WERI-Rb-1 (cell line): ENCODE data around the gene ACTL6B.
A peak's percentile ranks its signal among the peaks of the same experiment; 100 is the strongest.

ENCODE experiments used
- DNase-seq: peaks from one replicate; pipeline ENCODE4 v3.0.0-alpha.2; 2020
- H3K27ac ChIP-seq: fragments of 250-450 bp; sonication (Bioruptor Pico); 2 replicates; pipeline ENCODE4 v1.5.1; 2020; ENCODE audit warnings: mild to moderate bottlenecking, moderate library complexity
- H3K27me3 ChIP-seq: fragments of 250-450 bp; sonication (Bioruptor Pico); 2 replicates; pipeline ENCODE4 v1.5.1; 2021; ENCODE audit warnings: mild to moderate bottlenecking, low read depth, moderate library complexity; ENCODE audit not compliant: insufficient read depth, severe bottlenecking
- H3K36me3 ChIP-seq: fragments of 250-450 bp; sonication (Bioruptor Pico); 2 replicates; pipeline ENCODE4 v1.5.1; 2020; ENCODE audit warnings: mild to moderate bottlenecking, moderate library complexity
- H3K4me3 ChIP-seq: 2 replicates; pipeline ENCODE4 v1.5.1; 2011; ENCODE audit warnings: low read depth, mild to moderate bottlenecking, control low read depth, low read length
- H3K9me3 ChIP-seq: fragments of 250-450 bp; sonication (Bioruptor Pico); 2 replicates; pipeline ENCODE4 v1.5.1; 2021; ENCODE audit warnings: mild to moderate bottlenecking, moderate library complexity; ENCODE audit not compliant: severe bottlenecking
- TF ChIP-seq, protein P1 (sequence below): IDR thresholded peaks from 2 replicates; pipeline ENCODE4 v1.5.1; 2011; ENCODE audit warnings: low read depth, mild to moderate bottlenecking, control low read depth, inconsistent platforms, low read length

The ACTL6B gene

DNA sequence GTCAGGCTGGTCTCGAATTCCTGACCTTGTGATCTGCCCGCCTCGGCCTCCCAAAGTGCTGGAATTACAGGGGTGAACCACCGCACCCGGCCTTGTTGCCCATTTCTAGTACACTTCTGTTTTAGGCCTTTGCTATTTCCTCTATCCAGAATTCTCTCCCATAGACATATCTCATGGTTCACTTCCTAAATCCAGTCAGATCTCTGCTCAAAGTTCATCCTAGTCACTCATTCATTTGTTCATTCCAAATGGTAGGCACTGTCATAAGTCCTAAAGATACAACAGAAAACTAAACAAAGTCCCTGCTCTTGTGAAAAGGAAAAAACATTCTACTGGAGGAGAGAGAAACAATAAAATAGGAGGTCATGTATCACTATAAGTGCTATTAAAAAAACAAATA lies 46.3 kb downstream of the ACTL6B start:
- Histone ChIP-seq H3K27me3 (peaks cover 8% of the 10 kb centered on the region), H3K27ac (no peak overlapping the region), H3K36me3 (no peaks in the 10 kb centered on the region), H3K9me3 (no peaks in the 10 kb centered on the region), H3K4me3 (no peak overlapping the region)
- no peak for DNase-seq
- TF ChIP-seq, protein P1, sequence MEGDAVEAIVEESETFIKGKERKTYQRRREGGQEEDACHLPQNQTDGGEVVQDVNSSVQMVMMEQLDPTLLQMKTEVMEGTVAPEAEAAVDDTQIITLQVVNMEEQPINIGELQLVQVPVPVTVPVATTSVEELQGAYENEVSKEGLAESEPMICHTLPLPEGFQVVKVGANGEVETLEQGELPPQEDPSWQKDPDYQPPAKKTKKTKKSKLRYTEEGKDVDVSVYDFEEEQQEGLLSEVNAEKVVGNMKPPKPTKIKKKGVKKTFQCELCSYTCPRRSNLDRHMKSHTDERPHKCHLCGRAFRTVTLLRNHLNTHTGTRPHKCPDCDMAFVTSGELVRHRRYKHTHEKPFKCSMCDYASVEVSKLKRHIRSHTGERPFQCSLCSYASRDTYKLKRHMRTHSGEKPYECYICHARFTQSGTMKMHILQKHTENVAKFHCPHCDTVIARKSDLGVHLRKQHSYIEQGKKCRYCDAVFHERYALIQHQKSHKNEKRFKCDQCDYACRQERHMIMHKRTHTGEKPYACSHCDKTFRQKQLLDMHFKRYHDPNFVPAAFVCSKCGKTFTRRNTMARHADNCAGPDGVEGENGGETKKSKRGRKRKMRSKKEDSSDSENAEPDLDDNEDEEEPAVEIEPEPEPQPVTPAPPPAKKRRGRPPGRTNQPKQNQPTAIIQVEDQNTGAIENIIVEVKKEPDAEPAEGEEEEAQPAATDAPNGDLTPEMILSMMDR, result no peak

DNA sequence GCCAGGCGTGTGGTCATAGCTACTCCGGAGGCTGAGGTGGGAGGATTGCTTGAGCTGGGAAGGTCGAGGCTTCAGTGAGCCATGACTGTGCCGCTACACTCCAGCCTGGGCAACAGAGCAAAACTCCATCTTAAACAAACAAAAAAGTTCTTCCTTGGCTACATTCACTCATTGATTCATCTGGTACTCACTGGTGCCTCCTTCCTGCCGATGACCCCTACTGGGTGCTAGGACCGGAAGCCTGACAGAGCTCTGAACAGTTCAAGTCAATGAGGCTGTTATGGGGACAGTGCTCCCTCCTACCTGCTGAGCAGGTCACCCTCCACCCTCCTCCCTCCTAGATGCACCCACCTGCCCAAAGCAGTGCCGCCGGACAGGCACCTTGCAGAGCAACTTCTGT lies 49.1 kb downstream of the ACTL6B start:
- TF ChIP-seq, protein P1, result no peak
- Histone ChIP-seq H3K27me3 (peaks cover 8% of the 10 kb centered on the region), H3K4me3 (no peak overlapping the region), H3K36me3 (no peaks in the 10 kb centered on the region), H3K9me3 (no peaks in the 10 kb centered on the region), H3K27ac (no peak overlapping the region)
- no peak for DNase-seq

DNA sequence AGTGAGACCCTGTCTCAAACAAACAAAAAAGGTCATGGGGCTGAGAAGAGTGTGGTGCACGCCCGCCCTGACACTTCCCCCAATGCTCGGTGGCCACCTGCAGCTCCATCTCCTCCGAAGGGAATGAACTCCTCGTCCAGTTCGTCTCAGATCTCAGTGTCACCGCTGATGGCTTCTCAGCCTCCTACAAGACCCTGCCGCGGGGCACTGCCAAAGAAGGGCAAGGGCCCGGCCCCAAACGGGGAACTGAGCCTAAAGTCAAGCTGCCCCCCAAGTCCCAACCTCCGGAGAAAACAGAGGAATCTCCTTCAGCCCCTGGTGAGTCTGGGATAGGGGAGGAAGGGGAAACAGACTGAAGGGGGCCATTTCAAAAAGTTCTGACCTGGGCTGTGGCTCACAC lies 49.9 kb downstream of the ACTL6B start:
- TF ChIP-seq, protein P1, result no peak
- H3K4me3 ChIP-seq, result no peak overlapping the region

DNA sequence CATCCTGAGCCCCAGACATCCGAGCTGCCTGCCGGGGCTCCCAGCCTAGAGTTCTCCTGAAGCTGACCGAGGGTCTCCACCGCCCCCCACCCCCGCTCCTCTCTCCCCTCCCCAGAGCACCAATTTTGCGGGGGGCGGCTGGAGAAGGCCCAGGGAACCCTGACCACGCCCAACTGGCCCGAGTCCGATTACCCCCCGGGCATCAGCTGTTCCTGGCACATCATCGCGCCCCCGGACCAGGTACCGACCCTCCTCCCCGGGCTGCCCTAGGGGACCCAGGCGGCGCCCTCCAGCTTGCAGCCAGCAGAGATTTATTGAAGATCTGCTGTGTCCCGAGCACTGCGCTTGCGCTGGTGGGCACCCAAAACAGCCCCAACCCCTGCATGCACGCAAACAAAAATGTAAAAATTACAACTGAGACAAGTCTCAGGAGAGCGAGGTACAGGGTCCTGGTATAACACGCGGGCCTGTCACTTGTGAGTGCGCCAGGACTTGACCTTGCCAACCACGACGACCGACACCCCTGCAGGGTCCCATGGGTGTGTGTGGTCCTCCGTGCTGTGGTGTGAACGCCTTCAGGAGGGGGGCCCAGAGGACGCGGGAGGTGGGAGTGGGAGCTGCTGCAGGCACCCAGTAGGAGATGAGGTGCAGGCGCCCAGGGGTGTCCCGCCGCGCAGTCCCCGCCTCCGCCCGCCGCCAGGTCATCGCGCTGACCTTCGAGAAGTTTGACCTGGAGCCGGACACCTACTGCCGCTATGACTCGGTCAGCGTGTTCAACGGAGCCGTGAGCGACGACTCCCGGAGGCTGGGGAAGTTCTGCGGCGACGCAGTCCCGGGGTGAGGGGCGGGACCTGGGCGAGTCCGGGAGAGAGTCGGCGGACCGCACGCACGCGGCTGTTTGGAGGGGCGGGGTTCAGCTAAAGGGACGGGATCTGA lies 51.0 kb downstream of the ACTL6B start:
- H3K27ac ChIP-seq, result no peak overlapping the region
- no peak for DNase-seq
- TF ChIP-seq, protein P1, result no peak
- no peaks in the 10 kb centered on the region for H3K36me3 ChIP-seq
- H3K4me3 ChIP-seq, result peak overlapping the region; percentile 83
- no peaks in the 10 kb centered on the region for H3K9me3 ChIP-seq
- H3K27me3 ChIP-seq, result peaks cover 8% of the 10 kb centered on the region

More for the DNA sequence above, 49.9 kb downstream of the ACTL6B start:
- H3K27me3 ChIP-seq, result peaks cover 8% of the 10 kb centered on the region
- no peak for DNase-seq
- H3K9me3 ChIP-seq, result no peaks in the 10 kb centered on the region
- H3K36me3 ChIP-seq, result no peaks in the 10 kb centered on the region
- H3K27ac ChIP-seq, result no peak overlapping the region

DNA sequence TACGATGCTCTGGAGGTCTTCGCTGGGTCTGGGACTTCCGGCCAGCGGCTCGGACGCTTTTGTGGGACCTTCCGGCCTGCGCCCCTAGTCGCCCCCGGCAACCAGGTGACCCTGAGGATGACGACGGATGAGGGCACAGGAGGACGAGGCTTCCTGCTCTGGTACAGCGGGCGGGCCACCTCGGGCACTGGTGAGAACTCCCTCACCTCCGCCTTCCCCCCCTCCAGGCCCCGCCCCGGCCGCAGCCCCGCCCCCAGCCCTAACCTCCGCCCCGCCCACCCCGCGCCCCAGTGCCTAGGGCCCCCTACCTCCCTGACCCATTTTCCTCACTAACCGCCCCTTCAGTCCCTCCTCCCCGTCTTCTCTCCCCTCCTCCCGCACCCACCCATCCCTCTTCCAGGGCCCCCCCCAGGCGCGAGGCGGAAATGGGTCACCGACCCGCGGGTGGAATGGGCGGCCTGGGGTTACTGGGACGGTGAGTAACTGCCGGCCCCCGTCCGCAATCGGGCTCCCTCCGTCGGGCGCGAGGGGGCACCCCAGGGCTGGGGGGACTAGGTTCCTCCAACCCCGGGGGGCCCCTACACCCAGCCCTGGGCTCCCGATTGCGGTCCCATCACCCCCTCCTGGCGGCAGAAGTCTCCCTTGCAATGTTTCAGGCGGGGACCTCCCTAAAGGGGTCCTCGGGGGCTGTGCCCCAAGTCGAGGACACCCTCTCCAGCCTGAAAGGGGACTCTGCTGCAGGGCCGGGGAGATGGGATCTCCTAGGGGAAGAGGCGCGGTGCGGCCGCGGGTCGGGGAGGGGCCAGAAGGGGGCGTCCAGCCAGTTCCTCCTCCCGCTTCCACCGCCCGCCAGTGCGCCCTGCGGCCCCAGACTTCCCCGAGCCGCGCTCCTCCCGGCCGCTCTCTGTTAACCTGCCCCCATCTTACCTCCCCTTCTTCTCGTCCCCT lies 51.9 kb downstream of the ACTL6B start:
- DNase-seq, result peak; percentile 82
- TF ChIP-seq, protein P1, result peak; percentile 54; the same call in 1 of the 2 replicates
- H3K4me3 ChIP-seq, result peak overlapping the region; percentile 83

More for the DNA sequence above, 51.9 kb downstream of the ACTL6B start:
- Histone ChIP-seq H3K9me3 (no peaks in the 10 kb centered on the region), H3K36me3 (no peaks in the 10 kb centered on the region), H3K27me3 (peaks cover 8% of the 10 kb centered on the region), H3K27ac (peak overlapping the region; percentile 48)
